ENCODE results near the gene TEN1. TPM values are rescaled to one million over a fixed set of nuclear protein-coding genes. Genes with fewer than 3 reads are reported as not detected.
A peak's percentile ranks its signal among the peaks of the same experiment; 100 is the strongest.

The TEN1 gene
- 18.9 TPM for total RNA-seq

GRCh38 chr17:75978938-75979704 is at the start of gene TEN1, which contains the start of gene ACOX1:
Gene TEN1 (plus strand): TSS chr17:75979240. CDS start chr17:75986193, 6,953 bp downstream.
Gene ACOX1 (minus strand): TSS chr17:75979166. CDS start chr17:75979073, 93 bp downstream.
- Histone ChIP-seq H3K27me3 (ENCODE audit: insufficient read depth, low read length) (no peaks in the 10 kb centered on the region), H3K4me3 (ENCODE audit: low read length) (peak within 1 kb of the TSS; percentile 79), H3K4me1 (ENCODE audit: insufficient read depth, low read length) (peaks cover 42% of the 10 kb centered on the region), H3K9me3 (ENCODE audit: low read depth, low read length) (no peaks in the 10 kb centered on the region)

- H3K9me3 ChIP-seq (ENCODE audit: low read depth, low read length) = no peaks in the 10 kb centered on the region
- no peak overlapping the region for H3K4me3 ChIP-seq (ENCODE audit: low read length)
- no peaks in the 10 kb centered on the region for H3K27me3 ChIP-seq (ENCODE audit: insufficient read depth, low read length)
- H3K4me1 ChIP-seq (ENCODE audit: insufficient read depth, low read length) = no peaks in the 10 kb centered on the region
Observed at GRCh38 chr17:75931062-75931461, 48.0 kb upstream of the TEN1 start.

GRCh38 chr17:75932852-75933251 is 46.2 kb upstream of the TEN1 start:
- Histone ChIP-seq H3K4me3 (ENCODE audit: low read length) (no peak overlapping the region), H3K9me3 (ENCODE audit: low read depth, low read length) (no peaks in the 10 kb centered on the region), H3K4me1 (ENCODE audit: insufficient read depth, low read length) (no peaks in the 10 kb centered on the region), H3K27me3 (ENCODE audit: insufficient read depth, low read length) (no peaks in the 10 kb centered on the region)

GRCh38 chr17:75933808-75934207 is 45.2 kb upstream of the TEN1 start:
- no peaks in the 10 kb centered on the region for H3K27me3 ChIP-seq (ENCODE audit: insufficient read depth, low read length)
- H3K4me3 ChIP-seq (ENCODE audit: low read length) = no peak overlapping the region
- no peaks in the 10 kb centered on the region for H3K9me3 ChIP-seq (ENCODE audit: low read depth, low read length)
- no peaks in the 10 kb centered on the region for H3K4me1 ChIP-seq (ENCODE audit: insufficient read depth, low read length)

- H3K4me1 ChIP-seq (ENCODE audit: insufficient read depth, low read length) = peaks cover 15% of the 10 kb centered on the region
- no peaks in the 10 kb centered on the region for H3K9me3 ChIP-seq (ENCODE audit: low read depth, low read length)
Observed at GRCh38 chr17:75937652-75938051, 41.4 kb upstream of the TEN1 start.

GRCh38 chr17:75940727-75941441 is 38.2 kb upstream of the TEN1 start, which contains the start of gene FBF1:
Gene FBF1 (minus strand): TSS chr17:75941042. CDS start chr17:75938149, 2,893 bp downstream.
- H3K4me1 ChIP-seq (ENCODE audit: insufficient read depth, low read length) = peaks cover 15% of the 10 kb centered on the region
- H3K27me3 ChIP-seq (ENCODE audit: insufficient read depth, low read length) = no peaks in the 10 kb centered on the region
- no peaks in the 10 kb centered on the region for H3K9me3 ChIP-seq (ENCODE audit: low read depth, low read length)
- peak within 1 kb of the TSS; percentile 69 for H3K4me3 ChIP-seq (ENCODE audit: low read length)

More at GRCh38 chr17:75937652-75938051, 41.4 kb upstream of the TEN1 start:
- Histone ChIP-seq H3K4me3 (ENCODE audit: low read length) (no peak overlapping the region), H3K27me3 (ENCODE audit: insufficient read depth, low read length) (no peaks in the 10 kb centered on the region)

GRCh38 chr17:75941442-75941819 is 37.6 kb upstream of the TEN1 start:
- peaks cover 15% of the 10 kb centered on the region for H3K4me1 ChIP-seq (ENCODE audit: insufficient read depth, low read length)
- H3K27me3 ChIP-seq (ENCODE audit: insufficient read depth, low read length) = no peaks in the 10 kb centered on the region
- peak overlapping the region; percentile 69 for H3K4me3 ChIP-seq (ENCODE audit: low read length)
- H3K9me3 ChIP-seq (ENCODE audit: low read depth, low read length) = no peaks in the 10 kb centered on the region

GRCh38 chr17:75942473-75942872 is 36.6 kb upstream of the TEN1 start:
- Histone ChIP-seq H3K4me1 (ENCODE audit: insufficient read depth, low read length) (peaks cover 15% of the 10 kb centered on the region), H3K27me3 (ENCODE audit: insufficient read depth, low read length) (no peaks in the 10 kb centered on the region), H3K4me3 (ENCODE audit: low read length) (no peak overlapping the region), H3K9me3 (ENCODE audit: low read depth, low read length) (no peaks in the 10 kb centered on the region)

GRCh38 chr17:75943491-75943890 is 35.5 kb upstream of the TEN1 start:
- Histone ChIP-seq H3K4me3 (ENCODE audit: low read length) (no peak overlapping the region), H3K9me3 (ENCODE audit: low read depth, low read length) (no peaks in the 10 kb centered on the region), H3K27me3 (ENCODE audit: insufficient read depth, low read length) (no peaks in the 10 kb centered on the region), H3K4me1 (ENCODE audit: insufficient read depth, low read length) (peaks cover 15% of the 10 kb centered on the region)

- H3K27me3 ChIP-seq (ENCODE audit: insufficient read depth, low read length) = no peaks in the 10 kb centered on the region
- no peaks in the 10 kb centered on the region for H3K9me3 ChIP-seq (ENCODE audit: low read depth, low read length)
- no peak overlapping the region for H3K4me3 ChIP-seq (ENCODE audit: low read length)
- H3K4me1 ChIP-seq (ENCODE audit: insufficient read depth, low read length) = peaks cover 12% of the 10 kb centered on the region
Observed at GRCh38 chr17:75945211-75945610, 33.8 kb upstream of the TEN1 start.

- Histone ChIP-seq H3K27me3 (ENCODE audit: insufficient read depth, low read length) (no peaks in the 10 kb centered on the region), H3K9me3 (ENCODE audit: low read depth, low read length) (no peaks in the 10 kb centered on the region), H3K4me1 (ENCODE audit: insufficient read depth, low read length) (no peaks in the 10 kb centered on the region), H3K4me3 (ENCODE audit: low read length) (no peak overlapping the region)
Observed at GRCh38 chr17:75950421-75950820, 28.6 kb upstream of the TEN1 start.

GRCh38 chr17:75950855-75951554 is 28.0 kb upstream of the TEN1 start:
- Histone ChIP-seq H3K27me3 (ENCODE audit: insufficient read depth, low read length) (no peaks in the 10 kb centered on the region), H3K4me1 (ENCODE audit: insufficient read depth, low read length) (no peaks in the 10 kb centered on the region), H3K4me3 (ENCODE audit: low read length) (no peak overlapping the region), H3K9me3 (ENCODE audit: low read depth, low read length) (no peaks in the 10 kb centered on the region)

GRCh38 chr17:75959051-75959838 is 19.8 kb upstream of the TEN1 start:
- Histone ChIP-seq H3K4me3 (ENCODE audit: low read length) (no peak overlapping the region), H3K27me3 (ENCODE audit: insufficient read depth, low read length) (no peaks in the 10 kb centered on the region), H3K4me1 (ENCODE audit: insufficient read depth, low read length) (peaks cover 11% of the 10 kb centered on the region), H3K9me3 (ENCODE audit: low read depth, low read length) (no peaks in the 10 kb centered on the region)

- H3K27me3 ChIP-seq (ENCODE audit: insufficient read depth, low read length) = no peaks in the 10 kb centered on the region
- no peak overlapping the region for H3K4me3 ChIP-seq (ENCODE audit: low read length)
- H3K9me3 ChIP-seq (ENCODE audit: low read depth, low read length) = no peaks in the 10 kb centered on the region
- H3K4me1 ChIP-seq (ENCODE audit: insufficient read depth, low read length) = peaks cover 12% of the 10 kb centered on the region
Observed at GRCh38 chr17:75959839-75960511, 19.1 kb upstream of the TEN1 start.

All from mononuclear cell (primary cell).